ENCODE measurements around the gene SEMA6D.

SEMA6D gene

DNA sequence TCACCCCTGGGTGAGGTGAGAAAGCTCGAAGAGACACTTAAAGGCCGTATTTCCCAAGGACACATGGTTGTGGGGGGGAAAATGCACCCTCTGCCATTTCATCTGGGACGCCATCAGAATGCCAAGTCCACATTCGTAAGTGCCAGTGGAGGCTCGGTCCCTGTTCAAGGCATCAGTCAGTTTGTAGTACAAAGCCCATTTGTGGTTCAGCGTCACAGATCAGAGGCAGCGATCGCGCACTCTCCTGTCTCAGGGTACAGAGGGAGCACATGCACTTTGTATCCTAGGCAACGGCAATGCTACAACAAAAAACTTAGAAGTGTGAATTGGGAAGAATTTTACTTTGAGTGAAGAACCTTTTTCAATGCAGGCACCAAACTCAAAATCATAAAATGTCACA, 27.2 kb downstream of the SEMA6D start:
- peak in 1 of 2 donors; percentile 21 for DNase-seq

DNA sequence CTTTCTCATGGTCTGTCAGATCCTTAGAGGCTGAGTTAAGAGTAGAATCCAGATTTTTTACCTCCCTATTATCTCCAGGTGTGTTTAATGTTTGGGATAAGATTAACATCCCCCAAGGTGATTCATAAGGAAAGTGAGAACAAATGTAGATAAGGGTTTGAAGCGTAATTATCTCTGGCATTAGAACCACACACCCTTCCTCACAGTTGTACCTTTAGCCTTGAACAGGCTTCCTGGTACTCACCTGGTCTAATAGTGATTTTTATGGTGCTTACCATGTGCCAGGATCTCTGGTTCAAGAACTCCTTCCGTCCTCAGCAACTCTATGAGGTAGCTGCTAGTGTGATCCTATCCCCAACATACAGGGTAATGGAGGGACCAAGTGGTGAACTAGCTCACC, 27.7 kb downstream of the SEMA6D start:
- no peak for DNase-seq

DNA sequence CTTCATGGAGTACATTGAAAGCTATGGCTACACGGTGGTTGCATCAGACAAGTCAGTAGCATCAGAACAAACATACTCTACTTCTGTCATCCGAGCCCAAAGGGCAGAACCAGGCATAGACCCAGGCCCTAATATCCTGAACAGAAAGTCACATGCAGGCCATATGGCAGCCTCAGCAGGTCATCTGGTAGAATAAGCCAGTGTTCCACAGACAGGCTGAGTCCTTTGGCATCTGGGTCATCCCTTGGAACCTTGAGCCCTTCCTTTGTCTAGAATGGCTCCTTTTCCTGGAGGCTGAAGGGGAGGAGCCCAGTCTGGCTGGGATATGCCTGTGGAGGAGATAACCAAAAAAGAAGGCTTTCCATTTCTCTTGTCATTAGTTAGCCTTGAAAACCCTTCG, 29.2 kb downstream of the SEMA6D start:
- no peak for DNase-seq

DNA sequence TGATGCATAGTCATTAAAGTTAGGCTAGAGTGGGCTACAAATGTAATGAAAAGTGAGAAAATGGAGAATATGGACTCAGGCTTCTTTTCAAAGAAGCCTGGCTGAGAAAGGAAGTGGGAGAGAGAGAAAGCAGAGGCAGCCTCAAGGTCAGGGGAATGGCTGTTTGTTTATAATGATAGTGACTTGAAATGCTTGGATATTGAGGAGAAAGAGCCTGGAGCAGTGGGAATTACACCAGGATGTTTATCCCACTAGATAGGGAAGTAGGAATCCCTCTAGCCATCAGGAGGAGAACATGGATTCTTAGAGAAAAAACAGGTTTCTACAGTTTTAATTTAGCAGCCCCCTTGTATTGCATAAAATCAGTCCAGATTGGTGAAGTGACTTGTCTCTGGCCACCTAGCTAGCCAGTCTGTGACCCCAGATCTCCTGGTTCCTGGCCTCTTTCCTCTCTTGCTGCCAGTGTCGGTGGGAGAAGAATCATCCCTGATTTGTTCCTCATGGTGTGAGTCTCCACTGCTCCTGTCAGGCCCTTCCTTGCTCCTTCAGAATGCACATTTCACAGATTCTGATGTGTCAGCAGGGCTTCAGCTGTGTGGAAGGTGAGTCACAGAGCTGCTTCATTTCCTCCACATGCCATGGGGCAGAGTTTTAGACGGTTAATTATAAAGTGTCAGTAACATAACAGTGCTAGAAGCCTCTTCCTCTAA, 32.9 kb downstream of the SEMA6D start:
- no peak for DNase-seq

DNA sequence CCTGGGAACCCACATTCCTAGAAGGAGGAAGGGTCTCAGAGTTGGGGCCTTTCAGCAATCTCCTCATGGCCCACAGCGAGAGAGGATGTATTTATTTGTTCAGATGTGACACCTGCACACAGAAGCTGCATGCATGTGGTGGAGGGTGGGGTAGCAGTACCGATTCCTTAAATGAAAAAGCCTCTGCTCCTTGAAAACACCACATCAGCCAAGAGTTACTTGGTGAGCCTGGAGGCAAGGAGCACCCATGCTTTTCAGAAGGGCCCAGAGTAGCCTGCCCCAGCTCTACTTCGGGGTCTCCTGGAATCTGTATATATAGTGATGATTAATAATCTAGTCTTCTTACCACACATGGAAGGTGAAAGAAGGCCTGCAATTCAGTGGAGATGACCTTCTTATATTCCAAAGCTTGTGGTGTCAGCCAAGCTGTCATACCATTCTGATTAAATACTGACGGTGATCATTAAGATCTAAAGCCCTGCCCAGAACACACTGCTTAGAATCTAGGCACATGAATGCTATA, 33.5 kb downstream of the SEMA6D start:
- DNase-seq = no peak

DNA sequence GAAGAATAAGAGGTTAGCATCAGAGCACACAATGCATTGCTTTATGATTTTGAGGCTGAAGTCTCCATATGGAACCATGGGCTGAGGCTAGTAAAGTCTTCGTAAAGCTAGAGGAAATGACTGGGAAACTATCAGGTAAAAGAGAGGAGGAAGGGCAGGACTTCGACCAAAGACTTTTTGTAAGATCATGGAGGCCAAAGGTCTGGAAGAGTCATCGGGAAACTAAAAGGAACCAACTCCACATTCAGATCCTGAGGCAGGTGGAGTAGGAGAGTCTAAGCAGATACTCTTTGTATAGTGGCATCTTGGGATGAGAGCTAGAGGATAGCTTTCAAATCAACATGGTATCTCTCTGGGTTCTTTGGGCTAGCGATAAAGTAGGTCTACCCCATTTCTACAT, 36.3 kb downstream of the SEMA6D start:
- no peak for DNase-seq

DNA sequence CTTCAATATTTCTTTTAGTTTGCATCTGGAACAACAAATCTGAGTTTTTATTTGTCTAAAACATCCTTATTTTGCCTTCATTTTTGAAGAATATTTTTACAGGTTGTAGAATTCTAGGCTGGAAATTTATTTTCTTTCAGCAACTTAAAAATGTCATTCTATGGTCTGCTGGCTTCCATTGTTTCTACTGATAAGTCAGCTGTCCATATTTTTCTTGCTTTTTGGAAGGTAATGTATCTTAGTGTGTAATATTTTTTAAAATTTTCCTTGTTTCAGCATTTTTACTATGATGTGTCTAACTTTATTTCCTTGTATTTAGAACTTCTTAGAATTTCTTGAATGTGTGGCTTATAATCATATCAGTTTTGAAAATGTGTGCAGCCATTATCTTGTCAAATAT, 37.0 kb downstream of the SEMA6D start:
- DNase-seq = no peak

DNA sequence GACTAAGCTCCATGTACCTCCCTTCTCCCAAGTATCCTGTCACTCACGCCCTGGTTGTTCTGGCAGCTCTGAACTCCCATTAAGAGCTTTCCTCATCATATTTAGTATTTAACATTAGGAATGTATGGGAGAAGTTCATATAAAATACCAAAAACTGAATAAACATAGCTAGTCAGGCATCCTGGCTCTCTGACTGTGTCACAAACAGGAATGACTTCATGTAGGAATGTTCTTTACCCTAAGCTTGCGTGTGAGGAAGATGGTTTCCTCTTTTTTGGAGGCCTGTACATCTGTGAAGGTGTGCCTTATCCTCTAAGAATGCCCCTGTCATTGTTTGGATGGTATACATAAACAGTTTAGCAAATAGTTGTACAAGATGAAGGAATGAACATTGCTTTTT, 38.6 kb downstream of the SEMA6D start:
- no peak for DNase-seq

DNA sequence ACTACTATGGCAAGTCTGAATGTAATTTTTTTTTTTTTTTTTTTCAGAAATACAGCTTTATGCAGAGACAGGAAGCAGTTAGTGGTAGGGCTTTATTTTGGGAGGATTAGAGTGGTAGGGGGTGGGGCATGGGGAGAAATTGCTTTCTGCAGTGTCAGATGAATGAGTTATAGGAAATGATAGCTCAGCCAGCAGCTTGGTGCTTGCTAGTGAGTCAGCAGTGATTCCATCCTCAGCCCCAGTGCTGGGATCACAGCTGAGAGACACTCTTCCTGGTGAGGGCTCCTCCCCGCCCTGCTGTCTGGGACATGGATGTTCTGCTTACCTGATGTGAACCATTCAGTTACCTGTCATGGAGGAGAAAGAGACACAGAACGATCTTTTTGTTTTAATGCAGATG, 39.6 kb downstream of the SEMA6D start:
- no peak for DNase-seq

DNA sequence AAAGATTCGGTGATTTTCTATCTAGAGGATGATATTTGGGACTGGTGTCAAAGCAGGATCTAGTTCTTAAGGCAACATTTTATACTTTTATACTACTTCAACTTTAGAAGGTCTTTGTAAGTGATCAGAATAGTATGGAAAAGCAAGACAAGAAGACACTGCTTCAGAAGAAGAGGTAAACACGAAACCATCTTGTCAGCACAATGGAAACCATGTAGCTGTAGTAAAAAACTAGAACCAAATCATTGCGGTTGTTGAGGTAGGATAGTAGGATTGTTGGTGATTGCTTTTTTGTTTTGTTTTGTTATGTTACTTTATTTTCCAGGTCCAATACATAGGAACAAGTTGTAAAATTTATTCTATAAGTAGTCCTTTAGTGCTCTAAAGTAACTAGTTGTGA, 40.0 kb downstream of the SEMA6D start:
- DNase-seq = no peak

DNA sequence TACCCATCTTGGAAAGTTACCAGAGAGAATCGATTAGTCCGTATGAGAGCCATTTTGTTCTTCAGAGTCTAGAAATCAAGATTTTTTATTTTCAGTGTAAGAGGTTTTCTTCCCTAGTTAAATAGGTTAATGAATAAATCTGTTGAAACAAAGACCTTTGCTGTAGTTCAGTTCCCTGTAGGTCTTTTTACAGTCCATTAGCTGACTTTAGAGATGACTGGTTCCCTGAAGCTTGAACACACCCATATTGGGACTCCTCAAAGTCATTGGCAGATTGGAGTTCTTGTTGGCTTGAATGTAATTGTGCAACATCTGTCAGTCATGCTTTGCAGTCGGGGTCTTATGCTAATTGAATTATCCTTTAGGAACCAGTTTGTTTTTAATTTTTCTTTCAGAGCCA, 45.3 kb downstream of the SEMA6D start:
- no peak for DNase-seq

DNA sequence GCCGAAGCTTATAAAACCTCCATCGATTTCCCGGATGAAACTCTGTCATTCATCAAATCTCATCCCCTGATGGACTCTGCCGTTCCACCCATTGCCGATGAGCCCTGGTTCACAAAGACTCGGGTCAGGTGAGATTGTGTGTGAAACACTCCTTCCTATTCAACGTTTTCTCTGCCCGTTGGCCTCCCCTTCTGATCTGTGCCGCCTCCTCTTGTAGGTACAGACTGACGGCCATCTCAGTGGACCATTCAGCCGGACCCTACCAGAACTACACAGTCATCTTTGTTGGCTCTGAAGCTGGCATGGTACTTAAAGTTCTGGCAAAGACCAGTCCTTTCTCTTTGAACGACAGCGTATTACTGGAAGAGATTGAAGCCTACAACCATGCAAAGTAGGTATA, 47.4 kb downstream of the SEMA6D start:
- no peak for DNase-seq

DNA sequence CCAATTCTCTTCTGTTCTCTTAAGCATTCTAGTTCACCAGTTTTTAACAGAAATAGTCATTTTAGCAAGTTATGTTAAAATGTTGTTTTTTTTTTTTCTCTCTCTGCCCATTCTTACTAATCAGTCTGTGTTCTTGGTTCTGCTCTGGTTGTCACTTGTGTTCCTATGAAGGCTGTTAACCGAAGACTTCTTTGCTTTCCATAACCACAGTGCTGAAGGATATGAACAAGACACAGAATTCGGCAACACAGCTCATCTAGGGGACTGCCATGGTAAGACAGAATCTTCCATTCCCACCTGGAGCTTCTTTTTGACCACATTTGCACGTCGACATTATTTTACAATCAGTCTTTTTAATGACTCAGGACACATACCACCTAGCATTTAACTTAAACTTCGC, 49.1 kb downstream of the SEMA6D start:
- DNase-seq = no peak

DNA sequence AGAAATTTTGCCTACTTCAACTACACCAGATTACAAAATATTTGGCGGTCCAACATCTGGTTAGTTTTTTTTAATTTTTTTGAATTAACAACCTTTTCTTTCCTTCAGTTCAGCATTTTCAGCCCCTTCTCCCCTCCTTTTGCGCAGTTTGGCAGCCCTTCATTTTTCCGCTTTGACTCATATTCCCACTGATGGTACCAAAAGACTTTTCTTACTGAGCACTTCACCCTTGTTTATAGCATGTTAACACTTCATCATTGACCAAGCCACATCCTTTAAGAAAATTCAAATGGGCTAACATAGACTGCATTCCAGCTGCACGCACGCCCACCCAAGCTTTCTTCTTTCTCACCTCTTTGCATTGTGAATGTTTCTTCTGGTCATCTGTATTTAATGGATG, 49.7 kb downstream of the SEMA6D start:
- no peak for DNase-seq

DNA sequence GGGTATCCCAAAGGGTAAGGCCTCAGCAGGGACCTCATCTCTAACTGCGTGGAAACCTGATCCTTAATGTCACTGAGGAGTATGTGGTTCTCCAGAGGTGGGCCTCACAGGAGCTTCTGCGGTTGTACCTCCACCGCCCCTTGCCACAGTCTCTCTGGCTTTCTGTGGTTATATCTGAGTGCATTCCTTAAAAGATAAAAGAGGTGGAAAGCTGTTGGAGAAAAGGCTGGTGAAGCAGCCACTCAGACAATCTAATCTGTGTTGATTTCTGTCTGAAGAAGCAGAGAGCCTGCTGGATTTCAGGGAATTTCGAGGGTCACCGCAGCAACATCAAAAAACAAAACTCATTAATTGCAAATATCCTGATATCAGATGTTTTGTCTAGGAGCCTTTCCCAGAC, 51.4 kb downstream of the SEMA6D start:
- no peak for DNase-seq

DNA sequence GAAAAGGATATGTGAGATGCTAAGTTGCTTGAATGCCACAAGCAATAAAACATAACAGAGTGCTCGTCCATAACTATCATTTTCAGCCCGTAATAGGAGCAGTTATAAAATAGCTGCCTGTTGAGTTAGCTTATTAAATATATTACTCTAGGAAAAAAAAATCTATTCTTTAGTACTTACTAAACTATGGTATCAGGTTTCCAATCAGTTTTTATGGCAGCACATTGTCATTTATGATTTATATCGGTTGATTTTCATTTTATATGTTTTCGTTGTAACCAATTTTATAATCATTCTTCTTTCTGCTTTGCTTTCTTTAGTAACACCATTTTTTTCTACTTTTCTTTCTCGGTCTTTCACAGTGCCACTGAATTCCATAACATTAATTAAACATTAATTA, 51.9 kb downstream of the SEMA6D start:
- DNase-seq = no peak

DNA sequence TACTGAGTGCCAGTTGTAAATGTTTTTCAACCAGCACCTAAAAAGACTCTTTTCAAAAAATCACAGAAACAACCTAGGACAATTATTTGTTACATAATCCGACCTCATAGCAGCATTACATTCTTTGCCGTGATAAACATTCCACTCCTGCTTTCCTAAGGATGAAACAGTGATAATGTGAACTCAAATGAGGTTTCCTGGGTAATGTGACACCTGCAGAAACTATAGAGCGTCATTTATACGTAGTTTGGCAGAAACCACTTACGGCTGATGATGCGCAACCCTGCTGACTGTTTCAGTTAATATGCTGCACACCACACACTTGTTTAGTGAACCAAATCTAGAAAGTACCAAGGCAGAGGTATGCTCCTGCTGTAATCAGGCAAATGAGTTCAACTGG, 55.8 kb downstream of the SEMA6D start:
- DNase-seq = no peak

DNA sequence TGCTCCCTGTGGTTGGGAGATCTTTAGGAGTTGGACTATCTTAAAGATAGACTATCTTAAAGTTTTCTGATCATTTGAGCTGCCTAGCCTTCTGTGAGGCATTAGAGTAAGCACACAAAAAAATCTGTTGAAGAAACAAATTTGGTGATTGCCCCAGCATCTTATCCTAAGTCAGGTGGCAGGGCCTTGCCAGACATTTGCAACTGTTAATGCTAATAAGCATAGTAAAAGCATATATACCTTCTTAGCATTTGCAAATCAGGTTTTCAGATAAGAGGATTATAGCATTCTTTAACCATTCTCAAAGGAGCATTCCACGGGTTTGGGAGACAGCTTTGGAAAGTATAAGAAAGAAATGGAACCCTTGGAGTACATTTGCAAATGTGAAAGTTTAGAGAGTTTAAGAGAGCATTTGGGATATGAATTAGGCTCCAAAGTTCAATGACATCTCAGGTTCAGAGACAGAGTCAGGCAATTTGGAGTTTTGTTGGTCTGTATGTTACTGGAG, 61.0 kb downstream of the SEMA6D start:
- no peak for DNase-seq

DNA sequence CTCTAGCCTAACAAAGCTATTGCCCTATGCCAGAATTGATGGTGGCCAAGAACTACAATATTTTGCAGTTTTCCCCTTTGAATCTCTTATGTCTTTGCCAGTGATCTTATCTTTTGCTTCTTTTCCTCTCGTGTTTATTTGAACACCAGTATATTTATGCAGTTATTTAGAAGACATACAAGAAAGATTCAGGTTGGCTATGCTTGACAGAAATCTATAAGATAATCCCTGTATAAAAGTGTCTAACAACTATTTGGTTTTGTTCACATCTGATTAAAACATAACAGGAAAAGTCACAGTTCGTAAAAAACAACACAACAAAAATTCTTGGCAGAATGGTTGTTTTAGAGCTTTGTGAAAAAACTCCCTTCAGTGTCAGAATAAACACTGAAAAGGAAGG, 63.7 kb downstream of the SEMA6D start:
- no peak for DNase-seq

DNA sequence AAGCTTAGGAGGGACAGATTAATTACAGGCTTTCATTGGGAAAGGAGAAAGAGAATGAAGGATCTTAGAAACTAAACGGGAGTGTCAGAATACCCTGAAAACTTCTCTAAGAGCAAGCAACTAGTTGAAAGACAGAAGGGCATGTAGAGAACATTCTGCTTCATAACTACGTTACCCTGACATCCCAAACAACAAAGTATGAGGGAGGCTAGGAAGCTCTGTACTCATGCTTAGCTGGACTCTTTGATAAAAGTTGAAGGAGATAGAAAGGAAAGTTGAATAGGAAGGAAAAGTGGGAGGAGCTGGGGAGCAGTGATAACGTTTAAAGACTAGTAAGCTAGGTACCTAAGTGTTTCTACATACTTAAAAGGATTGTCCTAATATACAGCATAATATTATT, 64.2 kb downstream of the SEMA6D start:
- DNase-seq = no peak

DNA sequence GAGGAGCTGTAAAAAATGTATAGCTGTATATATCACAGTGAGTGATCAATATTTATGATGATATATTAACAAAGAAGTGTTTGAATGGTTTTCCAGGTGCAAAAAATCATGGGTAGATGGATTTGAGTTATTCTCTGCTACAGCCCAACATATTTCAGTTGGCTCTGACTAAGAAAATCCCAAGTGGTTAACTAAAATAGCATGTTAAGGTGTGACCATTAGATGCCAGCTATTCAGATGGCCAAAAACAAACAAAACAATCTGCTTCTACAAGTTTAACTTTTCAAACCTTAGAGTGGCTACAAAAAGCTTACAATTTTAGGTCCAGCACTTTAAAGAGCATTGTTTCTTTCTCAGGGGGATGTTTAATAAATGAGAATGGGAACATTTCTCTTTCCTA, 67.5 kb downstream of the SEMA6D start:
- DNase-seq = no peak

DNA sequence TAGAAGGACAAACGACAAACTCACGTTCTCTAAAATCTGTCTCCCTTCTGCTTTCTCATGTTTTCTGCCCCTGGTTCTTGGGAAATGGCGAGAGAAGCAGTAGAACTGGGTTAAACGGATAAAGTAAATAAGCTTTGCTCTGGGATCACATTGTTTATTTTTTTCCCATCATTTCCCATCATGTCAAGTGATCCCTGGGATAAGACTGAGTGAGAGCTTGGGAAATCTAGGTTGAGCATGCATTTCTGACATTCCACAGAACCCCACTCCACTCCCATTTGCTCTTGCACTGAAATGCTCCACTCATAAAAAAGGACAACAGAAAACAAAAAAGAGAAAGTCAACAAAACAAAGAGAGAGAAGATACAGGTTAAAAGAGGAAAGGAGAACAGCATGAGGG, 69.1 kb downstream of the SEMA6D start:
- DNase-seq = no peak

DNA sequence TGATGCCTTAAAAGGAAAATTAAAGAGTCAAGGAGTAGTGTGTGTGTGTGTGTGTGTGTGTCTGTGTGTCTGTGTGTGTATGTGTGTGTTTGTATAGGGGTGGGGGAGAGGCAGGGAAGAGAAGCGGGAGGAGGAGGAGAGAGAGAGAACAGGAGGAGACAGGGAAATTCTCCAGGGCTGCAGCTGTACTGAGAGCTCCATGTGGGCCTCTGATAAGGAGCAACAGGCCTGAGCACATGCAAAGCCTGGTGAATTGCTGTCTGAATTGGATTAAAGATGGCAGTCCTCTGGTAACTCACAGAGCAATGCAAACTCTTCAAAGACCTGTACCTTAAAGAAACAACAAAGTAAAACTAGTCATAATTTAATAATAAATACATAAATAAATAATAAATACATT, 70.6 kb downstream of the SEMA6D start:
- no peak for DNase-seq

DNA sequence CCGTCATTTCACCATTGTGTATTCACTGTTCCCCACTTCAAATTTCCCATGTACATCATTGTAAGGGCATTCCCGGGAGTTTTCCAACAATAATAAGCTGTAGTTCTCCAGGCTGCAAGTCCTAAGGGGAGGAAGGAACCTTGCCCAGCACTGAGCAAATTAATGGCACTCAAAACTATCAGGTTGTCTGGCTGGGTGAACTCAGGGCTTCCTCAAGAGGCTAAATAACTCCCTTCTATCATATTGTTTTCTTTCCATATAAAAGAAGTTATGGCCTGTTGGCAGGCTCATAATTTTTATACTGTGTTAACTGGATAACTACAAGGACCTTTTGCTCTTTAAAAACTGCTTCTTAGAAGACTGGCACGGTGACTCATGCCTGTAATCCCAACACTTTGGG, 71.4 kb downstream of the SEMA6D start:
- no peak for DNase-seq

DNA sequence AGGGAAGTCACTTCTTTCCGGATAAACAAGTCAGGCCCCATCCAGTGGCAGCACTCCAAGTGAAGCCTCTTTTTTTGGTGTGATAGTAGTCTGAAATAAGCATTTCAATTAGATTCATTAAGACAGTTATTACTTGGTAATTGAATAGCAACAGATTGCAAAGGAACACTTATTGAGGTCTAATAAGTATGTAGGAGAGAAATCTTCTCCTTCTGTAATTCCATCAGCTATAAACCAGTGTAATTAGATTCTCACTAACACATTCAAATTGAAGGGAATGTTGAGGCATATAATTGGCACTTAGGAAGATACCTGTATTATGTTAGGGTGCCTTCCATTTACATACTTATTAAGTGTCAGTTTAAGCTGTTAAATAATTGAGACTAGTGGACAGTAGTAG, 73.9 kb downstream of the SEMA6D start:
- no peak for DNase-seq
